ENCODE results near the gene MIPEP.
"Not testable (repeated sequence)": the region's sequence is repeated elsewhere in the genome, so short reads cannot be mapped to it uniquely, and the experiment has no call there.

Gene MIPEP

GRCh38 chr13:23883255-23883654, 5.9 kb downstream of the MIPEP start:
- Histone ChIP-seq H3K4me1 (ENCODE audit: insufficient read depth, low read length) (peaks cover 6% of the 10 kb centered on the region), H3K36me3 (ENCODE audit: insufficient read depth, low read length) (peaks cover 17% of the 10 kb centered on the region), H3K9ac (ENCODE audit: low read length) (no peak overlapping the region), H3K27me3 (ENCODE audit: control insufficient read depth in 1 of 2, insufficient read depth in 2 of 2, low read length in 2 of 2) (no peaks in the 10 kb centered on the region), H3K27ac (ENCODE audit: low read depth, low read length) (no peak overlapping the region), H3K4me3 (ENCODE audit: low read depth in 1 of 2, low read length in 2 of 2) (no peak overlapping the region), H3K9me3 (ENCODE audit: low read length) (no peaks in the 10 kb centered on the region)

DNA sequence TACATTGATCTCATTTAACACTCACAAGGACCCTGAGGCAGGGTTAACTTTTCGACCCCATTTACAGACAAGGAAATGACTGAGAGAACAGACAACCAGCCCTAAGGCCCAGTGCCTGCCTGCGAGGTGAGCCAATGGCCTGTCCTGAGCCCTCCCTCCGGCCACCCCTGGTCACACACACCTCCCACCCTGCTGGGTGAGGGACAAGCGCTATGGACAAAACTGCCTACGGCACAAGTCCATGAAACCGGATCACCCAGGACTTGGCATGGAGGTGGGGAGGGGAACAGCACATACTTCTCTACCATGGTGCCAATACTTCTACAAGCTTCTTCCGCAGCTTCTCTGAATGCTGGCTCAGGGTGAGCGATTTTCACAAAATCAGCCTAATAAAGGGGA, 7.8 kb downstream of the MIPEP start:
- not testable (repeated sequence) for H3K27me3 ChIP-seq (ENCODE audit: control insufficient read depth in 1 of 2, insufficient read depth in 2 of 2, low read length in 2 of 2); H3K4me3 ChIP-seq (ENCODE audit: low read depth in 1 of 2, low read length in 2 of 2); H3K9me3 ChIP-seq (ENCODE audit: low read length); H3K4me1 ChIP-seq (ENCODE audit: insufficient read depth, low read length); H3K27ac ChIP-seq (ENCODE audit: low read depth, low read length); H3K9ac ChIP-seq (ENCODE audit: low read length)
- peaks cover 17% of the 10 kb centered on the region for H3K36me3 ChIP-seq (ENCODE audit: insufficient read depth, low read length)

DNA sequence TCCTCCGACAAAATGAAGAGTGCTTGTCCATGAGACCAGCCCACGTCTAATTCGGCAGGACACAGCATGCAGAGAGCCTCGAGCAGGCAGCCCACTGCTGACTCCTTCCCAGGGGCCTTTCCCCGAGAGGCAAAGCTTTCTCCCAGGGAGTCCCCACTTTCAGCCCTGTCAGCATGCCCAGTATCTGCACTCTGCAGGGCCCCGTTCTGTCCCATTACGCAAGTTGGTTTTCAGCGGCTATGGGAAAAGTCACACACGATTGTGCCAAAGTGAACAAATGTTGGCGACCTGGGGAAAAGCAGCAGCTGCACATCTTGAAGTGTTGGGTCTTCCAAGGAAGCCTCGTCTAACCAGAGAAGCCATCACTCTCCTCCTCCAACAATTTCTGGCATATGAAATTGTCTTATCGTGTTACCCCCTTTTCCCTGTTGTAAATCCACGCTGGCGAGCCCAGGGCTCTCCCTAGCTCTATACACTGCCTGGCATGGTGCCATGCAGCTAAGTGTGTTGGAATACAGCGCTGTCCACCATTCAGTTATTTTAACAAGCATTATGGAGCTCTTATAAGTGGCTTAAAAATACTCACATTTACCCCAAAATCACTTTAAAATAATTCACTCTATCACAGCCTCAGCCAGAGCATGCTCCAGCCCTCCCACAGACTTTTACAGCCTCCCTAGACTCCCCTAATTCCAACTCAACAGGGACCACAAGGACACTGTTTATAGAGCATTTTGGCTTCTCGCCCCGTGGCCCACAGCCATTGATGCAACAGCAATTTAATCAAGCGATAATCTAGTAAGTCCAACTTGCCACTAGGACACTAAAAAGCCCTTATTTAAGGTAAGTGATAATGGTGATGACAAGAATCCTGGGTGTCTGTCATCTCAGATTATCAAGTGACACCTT, 8.5 kb downstream of the MIPEP start:
- not testable (repeated sequence) for H3K4me1 ChIP-seq (ENCODE audit: insufficient read depth, low read length); H3K27me3 ChIP-seq (ENCODE audit: control insufficient read depth in 1 of 2, insufficient read depth in 2 of 2, low read length in 2 of 2); H3K4me3 ChIP-seq (ENCODE audit: low read depth in 1 of 2, low read length in 2 of 2); H3K9ac ChIP-seq (ENCODE audit: low read length); H3K27ac ChIP-seq (ENCODE audit: low read depth, low read length); H3K9me3 ChIP-seq (ENCODE audit: low read length)
- H3K36me3 ChIP-seq (ENCODE audit: insufficient read depth, low read length), result peaks cover 17% of the 10 kb centered on the region

- peaks cover 12% of the 10 kb centered on the region for H3K36me3 ChIP-seq (ENCODE audit: insufficient read depth, low read length)
Measured at GRCh38 chr13:23877286-23877685, 11.9 kb downstream of the MIPEP start.

DNA sequence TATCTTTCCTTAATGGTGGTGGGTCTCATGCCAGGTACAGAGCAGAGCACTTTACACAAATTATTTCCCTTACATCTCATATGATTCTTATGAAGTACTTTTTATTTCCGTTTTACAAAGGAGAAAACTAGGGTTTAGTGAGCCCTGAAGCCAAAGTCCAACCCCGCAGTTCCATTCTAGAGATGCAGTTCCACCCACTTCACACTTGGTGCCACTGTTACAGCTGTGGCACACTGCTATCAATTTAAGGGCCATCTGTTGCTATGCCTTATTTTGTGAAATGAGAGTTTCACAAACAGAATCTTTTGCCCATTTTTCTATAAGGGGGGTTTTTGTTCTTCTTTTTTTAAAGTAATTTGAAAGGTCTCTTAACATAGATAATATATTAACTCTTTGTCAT, 12.9 kb downstream of the MIPEP start:
- no peaks in the 10 kb centered on the region for H3K27me3 ChIP-seq (ENCODE audit: control insufficient read depth in 1 of 2, insufficient read depth in 2 of 2, low read length in 2 of 2)
- peaks cover 8% of the 10 kb centered on the region for H3K36me3 ChIP-seq (ENCODE audit: insufficient read depth, low read length)
- no peak overlapping the region for H3K4me3 ChIP-seq (ENCODE audit: low read depth in 1 of 2, low read length in 2 of 2)
- H3K9ac ChIP-seq (ENCODE audit: low read length), result no peak overlapping the region
- no peaks in the 10 kb centered on the region for H3K4me1 ChIP-seq (ENCODE audit: insufficient read depth, low read length)
- H3K9me3 ChIP-seq (ENCODE audit: low read length), result no peaks in the 10 kb centered on the region
- H3K27ac ChIP-seq (ENCODE audit: low read depth, low read length), result no peak overlapping the region

More at GRCh38 chr13:23877286-23877685, 11.9 kb downstream of the MIPEP start:
- Histone ChIP-seq H3K27me3 (ENCODE audit: control insufficient read depth in 1 of 2, insufficient read depth in 2 of 2, low read length in 2 of 2) (no peaks in the 10 kb centered on the region), H3K9me3 (ENCODE audit: low read length) (no peaks in the 10 kb centered on the region), H3K4me1 (ENCODE audit: insufficient read depth, low read length) (no peaks in the 10 kb centered on the region), H3K27ac (ENCODE audit: low read depth, low read length) (no peak overlapping the region), H3K9ac (ENCODE audit: low read length) (no peak overlapping the region), H3K4me3 (ENCODE audit: low read depth in 1 of 2, low read length in 2 of 2) (no peak overlapping the region)

GRCh38 chr13:23871616-23872220, 17.5 kb downstream of the MIPEP start:
- Histone ChIP-seq H3K9ac (ENCODE audit: low read length) (no peak overlapping the region), H3K9me3 (ENCODE audit: low read length) (no peaks in the 10 kb centered on the region), H3K36me3 (ENCODE audit: insufficient read depth, low read length) (no peaks in the 10 kb centered on the region), H3K27ac (ENCODE audit: low read depth, low read length) (no peak overlapping the region), H3K4me1 (ENCODE audit: insufficient read depth, low read length) (no peaks in the 10 kb centered on the region), H3K27me3 (ENCODE audit: control insufficient read depth in 1 of 2, insufficient read depth in 2 of 2, low read length in 2 of 2) (no peaks in the 10 kb centered on the region), H3K4me3 (ENCODE audit: low read depth in 1 of 2, low read length in 2 of 2) (no peak overlapping the region)

DNA sequence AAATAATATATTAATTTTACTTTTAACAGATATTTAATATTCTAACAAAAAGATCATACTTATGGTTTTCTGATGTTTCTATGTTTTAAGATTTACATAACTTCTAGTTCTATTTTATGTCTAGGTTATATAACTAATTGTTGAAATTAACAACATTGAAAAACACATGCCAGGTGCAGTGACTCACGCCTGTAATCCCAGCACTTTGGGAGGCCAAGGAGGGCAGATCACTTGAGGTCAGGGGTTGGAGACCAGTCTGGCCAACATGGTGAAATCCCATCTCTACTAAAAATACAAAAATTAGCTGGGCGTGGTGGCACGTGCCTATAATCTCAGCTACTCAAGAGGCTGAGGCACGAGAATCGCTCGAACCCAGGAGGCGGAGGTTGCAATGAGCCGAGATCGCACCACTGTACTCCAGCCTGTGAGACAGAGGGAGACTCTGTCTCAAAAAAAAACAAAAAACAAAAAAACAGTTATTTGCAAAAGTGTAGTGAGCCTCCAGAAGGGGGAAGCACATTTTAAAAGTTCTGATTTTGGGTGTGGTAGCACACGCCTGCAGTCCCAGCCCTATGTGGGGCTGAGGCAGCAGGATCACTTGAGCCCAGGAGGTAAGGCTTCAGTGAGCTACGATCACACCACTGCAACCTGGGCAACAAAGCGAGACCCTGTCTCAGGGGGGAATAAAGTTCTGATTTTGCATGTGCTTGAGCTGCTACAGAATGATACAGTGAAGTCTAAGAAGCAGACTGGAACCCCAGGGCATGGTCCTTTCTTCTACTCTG, 18.7 kb downstream of the MIPEP start:
- no peaks in the 10 kb centered on the region for H3K27me3 ChIP-seq (ENCODE audit: control insufficient read depth in 1 of 2, insufficient read depth in 2 of 2, low read length in 2 of 2)
- no peaks in the 10 kb centered on the region for H3K4me1 ChIP-seq (ENCODE audit: insufficient read depth, low read length)
- H3K9me3 ChIP-seq (ENCODE audit: low read length), result no peaks in the 10 kb centered on the region
- H3K4me3 ChIP-seq (ENCODE audit: low read depth in 1 of 2, low read length in 2 of 2), result no peak overlapping the region
- H3K36me3 ChIP-seq (ENCODE audit: insufficient read depth, low read length), result no peaks in the 10 kb centered on the region
- no peak overlapping the region for H3K9ac ChIP-seq (ENCODE audit: low read length)
- H3K27ac ChIP-seq (ENCODE audit: low read depth, low read length), result no peak overlapping the region

- Histone ChIP-seq H3K36me3 (ENCODE audit: insufficient read depth, low read length) (no peaks in the 10 kb centered on the region), H3K4me1 (ENCODE audit: insufficient read depth, low read length) (no peaks in the 10 kb centered on the region), H3K4me3 (ENCODE audit: low read depth in 1 of 2, low read length in 2 of 2) (no peak overlapping the region), H3K27ac (ENCODE audit: low read depth, low read length) (no peak overlapping the region), H3K9me3 (ENCODE audit: low read length) (no peaks in the 10 kb centered on the region), H3K9ac (ENCODE audit: low read length) (no peak overlapping the region), H3K27me3 (ENCODE audit: control insufficient read depth in 1 of 2, insufficient read depth in 2 of 2, low read length in 2 of 2) (no peaks in the 10 kb centered on the region)
Measured at GRCh38 chr13:23868521-23868920, 20.7 kb downstream of the MIPEP start.

GRCh38 chr13:23867027-23867491, 22.1 kb downstream of the MIPEP start:
- Histone ChIP-seq H3K4me3 (ENCODE audit: low read depth in 1 of 2, low read length in 2 of 2) (no peak overlapping the region), H3K36me3 (ENCODE audit: insufficient read depth, low read length) (no peaks in the 10 kb centered on the region), H3K9ac (ENCODE audit: low read length) (no peak overlapping the region), H3K27ac (ENCODE audit: low read depth, low read length) (no peak overlapping the region), H3K9me3 (ENCODE audit: low read length) (no peaks in the 10 kb centered on the region), H3K4me1 (ENCODE audit: insufficient read depth, low read length) (no peaks in the 10 kb centered on the region), H3K27me3 (ENCODE audit: control insufficient read depth in 1 of 2, insufficient read depth in 2 of 2, low read length in 2 of 2) (no peaks in the 10 kb centered on the region)

DNA sequence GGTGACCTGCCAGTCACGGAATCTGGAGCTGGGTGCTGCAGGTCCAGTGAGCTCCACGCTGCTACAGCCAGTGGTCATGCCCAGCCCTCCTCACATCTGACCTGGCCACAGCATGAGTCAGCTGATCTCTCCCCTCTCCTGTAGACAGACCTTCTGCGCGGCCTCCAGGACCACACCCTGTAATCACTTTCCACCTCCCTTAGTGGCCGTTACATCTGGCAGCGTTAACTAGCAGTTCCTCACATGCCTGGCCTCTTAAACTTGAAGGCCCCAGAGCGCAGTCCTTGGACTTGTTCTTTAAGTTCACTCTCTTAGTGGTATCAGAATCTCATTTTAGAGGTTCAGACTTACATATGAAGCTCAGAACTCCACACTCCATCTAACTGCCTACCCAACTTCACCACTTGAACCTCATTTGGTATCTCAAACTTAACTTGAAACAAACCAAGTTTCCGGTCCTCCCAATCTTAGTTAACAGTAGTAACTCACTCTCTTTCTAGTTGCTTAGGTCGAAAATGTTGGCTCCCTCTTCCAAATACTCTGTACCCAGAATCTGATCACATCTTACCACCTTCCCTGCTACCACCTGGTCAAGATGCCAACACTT, 22.7 kb downstream of the MIPEP start:
- no peaks in the 10 kb centered on the region for H3K9me3 ChIP-seq (ENCODE audit: low read length)
- no peak overlapping the region for H3K9ac ChIP-seq (ENCODE audit: low read length)
- no peak overlapping the region for H3K27ac ChIP-seq (ENCODE audit: low read depth, low read length)
- no peaks in the 10 kb centered on the region for H3K36me3 ChIP-seq (ENCODE audit: insufficient read depth, low read length)
- no peak overlapping the region for H3K4me3 ChIP-seq (ENCODE audit: low read depth in 1 of 2, low read length in 2 of 2)
- no peaks in the 10 kb centered on the region for H3K4me1 ChIP-seq (ENCODE audit: insufficient read depth, low read length)
- H3K27me3 ChIP-seq (ENCODE audit: control insufficient read depth in 1 of 2, insufficient read depth in 2 of 2, low read length in 2 of 2), result no peaks in the 10 kb centered on the region

DNA sequence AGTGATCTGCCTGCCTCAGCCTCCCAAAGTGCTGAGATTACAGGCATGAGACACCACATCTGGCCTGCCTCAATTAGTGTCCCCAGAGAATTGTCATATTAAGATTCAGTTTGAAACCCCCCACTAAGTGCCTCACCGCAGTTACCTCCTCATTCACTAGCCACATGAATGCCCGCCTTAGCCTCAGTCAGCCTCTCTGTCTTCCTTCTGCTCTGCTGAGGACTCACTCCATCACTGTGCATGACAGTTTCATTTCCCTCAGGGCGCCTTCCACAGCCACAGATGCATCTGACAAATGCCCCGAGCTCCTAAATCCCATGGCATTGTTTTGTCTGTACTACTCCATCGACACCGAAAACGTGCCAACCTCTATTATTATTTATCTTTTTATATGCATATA, 23.3 kb downstream of the MIPEP start:
- Histone ChIP-seq H3K4me3 (ENCODE audit: low read depth in 1 of 2, low read length in 2 of 2) (no peak overlapping the region), H3K27me3 (ENCODE audit: control insufficient read depth in 1 of 2, insufficient read depth in 2 of 2, low read length in 2 of 2) (no peaks in the 10 kb centered on the region), H3K36me3 (ENCODE audit: insufficient read depth, low read length) (no peaks in the 10 kb centered on the region), H3K4me1 (ENCODE audit: insufficient read depth, low read length) (no peaks in the 10 kb centered on the region), H3K9ac (ENCODE audit: low read length) (no peak overlapping the region), H3K27ac (ENCODE audit: low read depth, low read length) (no peak overlapping the region), H3K9me3 (ENCODE audit: low read length) (no peaks in the 10 kb centered on the region)

Measured in muscle layer of colon (tissue), 2 donors.